Stomach (tissue), 4 donors: ENCODE results near the gene EPG5.

ENCODE experiments used
- CTCF ChIP-seq, 7 experiments: fragments of 450-650 bp in 4 of 7; fragments of 200-600 bp in 3 of 7; sonication (generic) in 3 of 7; IDR thresholded peaks; one replicate each; pipeline ENCODE4 v1.5.1; 2016 to 2019; ENCODE audit warnings: antibody characterized with exemption in 7 of 7, control low read depth in 2 of 7, mild to moderate bottlenecking in 1 of 7
- EP300 ChIP-seq: sonication (generic); formaldehyde crosslinking; IDR thresholded peaks from one replicate; pipeline ENCODE4 v1.6.1; 2017; ENCODE audit warnings: antibody characterized with exemption
- POLR2A ChIP-seq, 4 donors: fragments of 450-650 bp; IDR thresholded peaks; one replicate each; pipeline ENCODE4 v1.6.1; 2016; ENCODE audit warnings: antibody characterized with exemption in 4 of 4, control low read depth in 2 of 4, mild to moderate bottlenecking in 1 of 4, moderate library complexity in 1 of 4
- POLR2AphosphoS5 ChIP-seq, 3 donors: sonication (generic); formaldehyde crosslinking; IDR thresholded peaks; one replicate each; pipeline ENCODE4 v1.6.1; 2016; ENCODE audit warnings: antibody characterized with exemption in 3 of 3

- TF ChIP-seq CTCF (IDR thresholded peaks at IDR 0.05) (no peak), POLR2A (IDR thresholded peaks at IDR 0.05) (no peak), POLR2AphosphoS5 (IDR thresholded peaks at IDR 0.05) (no peak), EP300 (no peak)
Measured at GRCh38 chr18:45920367-45920766, 46.8 kb downstream of the EPG5 start.
